AG04449 (cell line): Measurements from ENCODE around the gene ALOX12.

Experiments
- CTCF ChIA-PET: fragments of 350-600 bp; formaldehyde crosslinking; extraction: SDS; loops from one replicate; lab custom pipeline; 2021; ENCODE audit warnings: antibody characterized with exemption; lab: Yijun Ruan, JAX
- POLR2A ChIA-PET: fragments of 400-600, 350-600 bp; formaldehyde crosslinking; extraction: SDS; loops from one replicate; lab custom pipeline; 2020; ENCODE audit warnings: antibody characterized with exemption, inconsistent platforms; lab: Yijun Ruan, JAX
- DNase-seq: peaks from one replicate; pipeline ENCODE4 v3.0.0-alpha.2; 2010; ENCODE audit warnings: low read depth, low spot score
- H3K4me3 ChIP-seq: 2 replicates; pipeline ENCODE4 v1.5.1; 2011; ENCODE audit warnings: low read depth, mild to moderate bottlenecking, control low read depth, low read length
- CTCF ChIP-seq: IDR thresholded peaks from one replicate; pipeline ENCODE4 v1.5.1; 2011; ENCODE audit warnings: mild to moderate bottlenecking, moderate library complexity, low read length, control low read depth, inconsistent platforms; ENCODE audit not compliant: insufficient read depth; ENCODE audit errors: missing control alignments

ALOX12 gene

DNA sequence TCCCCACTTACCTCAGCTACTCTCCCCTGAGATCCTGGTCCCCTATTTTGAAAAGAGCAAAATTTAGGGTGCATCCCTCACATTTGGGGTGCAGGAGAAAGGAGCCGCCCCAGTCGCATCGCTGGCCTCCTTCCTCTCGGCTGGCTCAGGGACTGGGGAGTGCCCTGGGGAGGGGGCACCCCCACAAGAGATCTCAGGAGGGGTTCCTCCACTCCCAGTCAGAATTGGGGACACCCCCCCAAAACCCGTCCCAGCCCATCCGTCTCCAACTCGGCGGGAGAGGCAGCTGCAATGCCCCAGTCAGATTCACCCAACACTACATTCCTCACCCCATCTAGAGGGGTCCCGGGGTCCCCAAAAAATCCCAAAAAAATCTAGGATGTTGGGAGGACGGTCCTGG is 23.5 kb downstream of the ALOX12 start:
- no peak for DNase-seq
- no peak for TF ChIP-seq CTCF
- H3K4me3 ChIP-seq = no peak overlapping the region
- ChIA-PET POLR2A (no interaction called here), CTCF (interaction anchor here (1.0 to 8.5 kb wide), 8 partner anchors 10 to 353 kb away, joined by 3 to 145 read pairs (median 14); no protein-coding TSS in a partner anchor)

DNA sequence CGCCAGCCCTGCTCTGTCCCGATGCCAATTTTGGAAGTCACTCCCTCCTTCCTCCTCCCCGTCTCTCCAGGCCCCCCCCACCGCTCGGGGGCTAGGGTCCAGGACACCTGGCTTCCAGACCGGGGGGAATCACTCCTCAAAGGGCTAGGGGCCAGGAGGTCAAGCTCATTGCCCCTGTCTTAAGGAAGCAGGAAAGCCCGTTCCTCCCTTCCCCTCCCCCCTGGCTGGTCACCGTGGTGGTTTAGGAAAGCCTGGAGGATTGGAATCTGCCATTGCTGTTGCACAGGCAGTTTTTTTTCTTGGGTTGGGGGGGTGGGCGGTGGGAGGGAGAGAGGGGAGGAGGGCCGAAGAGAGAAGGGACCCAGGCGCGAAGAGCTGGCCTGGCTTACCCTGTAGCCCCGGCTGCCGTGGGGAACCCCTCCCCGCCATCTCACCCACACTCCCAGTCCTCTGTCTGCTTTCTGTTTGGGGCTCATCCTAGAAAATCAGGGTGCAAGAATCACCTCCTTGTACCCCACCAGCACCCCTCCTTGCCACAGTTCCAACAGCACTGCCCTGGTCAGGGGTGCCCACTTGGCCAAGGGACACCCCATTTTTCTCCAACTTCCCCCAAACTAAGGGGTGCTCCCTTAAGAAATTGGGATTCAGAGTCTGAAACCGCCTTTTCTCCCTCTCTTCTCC is 24.1 kb downstream of the ALOX12 start:
- POLR2A ChIA-PET = no interaction called here
- TF ChIP-seq CTCF = no peak
- CTCF ChIA-PET = interaction anchor here (0.9 to 8.5 kb wide), 15 partner anchors 8 to 354 kb away, joined by 3 to 145 read pairs (median 7); partner anchors contain the start of genes RNASEK and SLC16A13
- no peak for DNase-seq
- peak overlapping the region; percentile 44 for H3K4me3 ChIP-seq

DNA sequence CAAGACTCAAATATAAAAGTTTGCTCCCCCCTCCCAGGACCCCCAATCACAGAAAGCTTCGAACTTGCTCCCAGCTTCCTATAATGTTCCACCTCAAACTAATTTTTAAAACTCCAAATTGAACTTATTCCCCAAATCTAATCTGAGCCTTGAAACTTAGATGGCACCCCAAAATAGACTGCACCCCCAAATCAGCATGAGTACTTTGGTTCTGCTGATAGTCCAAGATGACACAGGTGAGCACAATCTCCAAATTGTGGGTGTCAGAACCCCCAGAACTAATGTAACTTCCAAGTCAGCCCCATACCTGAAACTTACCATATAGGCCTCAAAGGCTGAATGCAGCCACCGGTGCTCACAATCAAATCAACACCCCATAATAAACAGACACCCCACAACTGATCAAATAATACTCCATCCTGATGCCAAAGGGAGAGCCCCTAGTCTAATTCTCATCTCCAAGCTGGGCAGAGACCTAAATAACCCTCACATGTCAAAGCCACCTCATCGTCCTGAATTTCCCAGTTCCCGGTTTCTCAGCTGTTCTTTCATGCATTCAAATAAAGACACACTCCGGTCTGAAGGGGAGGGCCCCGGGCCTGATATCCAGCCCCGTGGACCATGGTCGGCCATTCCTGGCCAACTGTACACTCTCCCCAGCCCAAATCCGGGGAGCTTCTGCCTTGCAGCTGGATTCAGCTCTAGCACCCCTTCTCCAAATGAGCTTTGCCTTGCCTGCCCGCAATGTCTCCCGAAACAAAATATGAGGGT is 25.2 kb downstream of the ALOX12 start:
- H3K4me3 ChIP-seq = no peak overlapping the region
- no peak for TF ChIP-seq CTCF
- CTCF ChIA-PET = interaction anchor here (0.6 to 8.5 kb wide), 43 partner anchors 8 to 407 kb away, joined by 3 to 145 read pairs (median 5); partner anchors contain the start of genes C17orf100, MED31, RNASEK and SLC16A13
- DNase-seq = no peak
- POLR2A ChIA-PET = no interaction called here

GRCh38 chr17:7021993-7022778 is 26.3 kb downstream of the ALOX12 start:
- POLR2A ChIA-PET = no interaction called here
- H3K4me3 ChIP-seq = peak overlapping the region; percentile 44
- no peak for DNase-seq
- CTCF ChIA-PET = interaction anchor here (0.6 to 8.5 kb wide), 43 partner anchors 7 to 408 kb away, joined by 3 to 145 read pairs (median 6); partner anchors contain the start of genes C17orf100, MED31, RNASEK and SLC16A13
- TF ChIP-seq CTCF = peak; percentile 98

GRCh38 chr17:7022781-7023571 is 27.1 kb downstream of the ALOX12 start, which contains the start of gene BCL6B:
TSS of gene BCL6B (plus strand) at chr17:7023050. CDS start at chr17:7023672, 622 bp downstream.
- H3K4me3 ChIP-seq = peak within 1 kb of the TSS; percentile 44
- POLR2A ChIA-PET = interaction anchor here (0.7 kb wide), 1 partner anchor 129 kb away, joined by 3 read pairs; no protein-coding TSS in a partner anchor
- no peak for DNase-seq
- no peak for TF ChIP-seq CTCF
- CTCF ChIA-PET = interaction anchor here (0.7 to 8.5 kb wide), 18 partner anchors 8 to 272 kb away, joined by 3 to 145 read pairs (median 10); partner anchors contain the start of genes RNASEK and SLC16A13
